Thoracic aorta (tissue), 2 donors: ENCODE data around the gene ZNF684. TPM values are rescaled to one million over a fixed set of nuclear protein-coding genes. Genes with fewer than 3 reads are reported as not detected.
"Not testable (repeated sequence)": the region's sequence is repeated elsewhere in the genome, so short reads cannot be mapped to it uniquely, and the experiment has no call there.

ENCODE experiments used
- ATAC-seq: fragments of 150-250 bp; one replicate; pipeline ENCODE4 v1.8.0; 2017; ENCODE audit warnings: low read depth; ENCODE audit not compliant: insufficient number of reproducible peaks, low FRiP score
- DNase-seq: peaks from one replicate; pipeline ENCODE4 v3.0.0-alpha.2; 2020; ENCODE audit warnings: low spot score
- H3K27ac ChIP-seq, 2 donors: fragments of 200-600 bp; sonication (generic); 1 replicate in 1 of 2; 2 replicates in 1 of 2; pipeline ENCODE4 v1.5.1; 2016; ENCODE audit warnings: mild to moderate bottlenecking in 2 of 2, moderate library complexity in 2 of 2
- H3K27me3 ChIP-seq: fragments of 200-600 bp; sonication (generic); replicated peaks from 2 replicates; pipeline ENCODE4 v1.6.0; 2016; ENCODE audit warnings: mild to moderate bottlenecking; ENCODE audit not compliant: insufficient read depth
- H3K36me3 ChIP-seq: fragments of 200-600 bp; sonication (generic); one replicate; pipeline ENCODE4 v1.5.1; 2016
- H3K4me1 ChIP-seq, 2 donors: fragments of 200-600 bp; sonication (generic); 1 replicate in 1 of 2; 2 replicates in 1 of 2; pipeline versions ENCODE4 v1.5.1 to v1.6.0; 2016; ENCODE audit warnings: low read depth in 2 of 2, mild to moderate bottlenecking in 1 of 2; ENCODE audit not compliant: control insufficient read depth in 1 of 2
- H3K4me3 ChIP-seq: fragments of 200-600 bp; sonication (generic); 2 replicates; pipeline ENCODE4 v1.5.1; 2016; ENCODE audit warnings: mild to moderate bottlenecking
- H3K9me3 ChIP-seq: fragments of 200-600 bp; sonication (generic); 2 replicates; pipeline ENCODE4 v1.5.1; 2016
- CTCF ChIP-seq: fragments of 200-600 bp; sonication (generic); IDR thresholded peaks from one replicate; pipeline ENCODE4 v1.5.1; 2019; ENCODE audit warnings: antibody characterized with exemption
- total RNA-seq, 2 donors: library from RNA; depleted of rRNA; stranded (reverse); fragments of >200 nt; gene quantifications; one replicate each; pipeline versions ENCODE4 v1.1.0 to v1.2.3, GENCODE V29; 2016

Gene ZNF684
- 10 to 100 TPM in 1 of 2 donors, 1 to 10 TPM in 1; 8.4 to 12.3 TPM for total RNA-seq

- TF ChIP-seq CTCF, result no peak
- Histone ChIP-seq H3K27ac (peak within 1 kb of the TSS; percentile 62 to 80), H3K36me3 (no peaks in the 10 kb centered on the region), H3K9me3 (no peaks in the 10 kb centered on the region), H3K27me3 (no peaks in the 10 kb centered on the region), H3K4me3 (peak within 1 kb of the TSS; percentile 85), H3K4me1 (peaks cover 7 to 19% of the 10 kb centered on the region in 2 donors)
- ATAC-seq (peak; percentile 67), DNase-seq (peak; percentile 40)
Observed at GRCh38 chr1:40531381-40532061, at the start of gene ZNF684. ZNF684 (plus strand) TSS chr1:40531637; CDS start chr1:40533167, 1,530 bp downstream.

- Histone ChIP-seq H3K27ac (no peak overlapping the region), H3K4me1 (no peaks in the 10 kb centered on the region), H3K27me3 (no peaks in the 10 kb centered on the region), H3K9me3 (peaks cover 63% of the 10 kb centered on the region), H3K36me3 (peaks cover 42% of the 10 kb centered on the region), H3K4me3 (no peak overlapping the region)
- ATAC-seq (no peak), DNase-seq (no peak)
- TF ChIP-seq CTCF, result no peak
Observed at GRCh38 chr1:40495315-40495903, 36.0 kb upstream of the ZNF684 start.

- peaks cover 30% of the 10 kb centered on the region for H3K9me3 ChIP-seq
- not testable (repeated sequence) for H3K27me3 ChIP-seq, H3K4me3 ChIP-seq, H3K27ac ChIP-seq, ATAC-seq, DNase-seq, H3K4me1 ChIP-seq, H3K36me3 ChIP-seq
Observed at GRCh38 chr1:40502651-40503050, 28.8 kb upstream of the ZNF684 start.

GRCh38 chr1:40507973-40508372 is 23.5 kb upstream of the ZNF684 start:
- H3K36me3 ChIP-seq, result no peaks in the 10 kb centered on the region
- no peak for ATAC-seq
- H3K9me3 ChIP-seq, result no peaks in the 10 kb centered on the region
- no peaks in the 10 kb centered on the region for H3K27me3 ChIP-seq
- peak overlapping the region; percentile 49 to 67 for H3K27ac ChIP-seq
- H3K4me3 ChIP-seq, result peak overlapping the region; percentile 81
- no peak for TF ChIP-seq CTCF
- peaks cover 7 to 11% of the 10 kb centered on the region in 2 donors for H3K4me1 ChIP-seq
- DNase-seq, result no peak

GRCh38 chr1:40508375-40509341 is 22.8 kb upstream of the ZNF684 start, which contains the start of gene EXO5:
EXO5 (plus strand) TSS chr1:40508767; CDS start chr1:40514545, 5,778 bp downstream.
- Histone ChIP-seq H3K9me3 (no peaks in the 10 kb centered on the region), H3K4me3 (peak within 1 kb of the TSS; percentile 81), H3K27me3 (no peaks in the 10 kb centered on the region), H3K27ac (peak within 1 kb of the TSS; percentile 49 to 67), H3K36me3 (no peaks in the 10 kb centered on the region), H3K4me1 (peaks cover 7 to 11% of the 10 kb centered on the region in 2 donors)
- peak; percentile 11 for DNase-seq
- no peak for ATAC-seq
- TF ChIP-seq CTCF, result no peak
